GM21526 (cell line): Measurements from ENCODE around the gene C1orf174.
"Not testable (repeated sequence)": the region's sequence is repeated elsewhere in the genome, so short reads cannot be mapped to it uniquely, and the experiment has no call there.

Experiments used
- ATAC-seq: cut with Tn5 transposase; IDR thresholded peaks from one replicate; pipeline ENCODE4 v1.9.1; 2021; ENCODE audit warnings: moderate library complexity; ENCODE audit not compliant: unreplicated experiment, low FRiP score

The C1orf174 gene

GRCh38 chr1:3926956-3927355, 26.9 kb upstream of the C1orf174 start:
- ATAC-seq, result no peak

GRCh38 chr1:3925762-3926161, 25.7 kb upstream of the C1orf174 start:
- no peak for ATAC-seq

- no peak for ATAC-seq
Measured at GRCh38 chr1:3925256-3925655, 25.2 kb upstream of the C1orf174 start.

GRCh38 chr1:3924825-3925220, 24.8 kb upstream of the C1orf174 start:
- no peak for ATAC-seq

GRCh38 chr1:3924186-3924824, 24.2 kb upstream of the C1orf174 start:
- ATAC-seq, result no peak

- no peak for ATAC-seq
Measured at GRCh38 chr1:3923378-3924185, 23.5 kb upstream of the C1orf174 start.

- no peak for ATAC-seq
Measured at GRCh38 chr1:3922851-3923250, 22.8 kb upstream of the C1orf174 start.

- no peak for ATAC-seq
Measured at GRCh38 chr1:3922201-3922725, 22.2 kb upstream of the C1orf174 start.

- no peak for ATAC-seq
Measured at GRCh38 chr1:3921765-3922164, 21.7 kb upstream of the C1orf174 start.

GRCh38 chr1:3919706-3920105, 19.6 kb upstream of the C1orf174 start:
- no peak for ATAC-seq

GRCh38 chr1:3918966-3919611, 19.0 kb upstream of the C1orf174 start:
- ATAC-seq, result no peak

- ATAC-seq, result not testable (repeated sequence)
Measured at GRCh38 chr1:3918359-3918758, 18.3 kb upstream of the C1orf174 start.

GRCh38 chr1:3917761-3918160, 17.7 kb upstream of the C1orf174 start:
- no peak for ATAC-seq

- no peak for ATAC-seq
Measured at GRCh38 chr1:3915551-3916121, 15.6 kb upstream of the C1orf174 start.

- no peak for ATAC-seq
Measured at GRCh38 chr1:3914911-3915310, 14.8 kb upstream of the C1orf174 start.

- ATAC-seq, result no peak
Measured at GRCh38 chr1:3914331-3914851, 14.3 kb upstream of the C1orf174 start.

- no peak for ATAC-seq
Measured at GRCh38 chr1:3912809-3913685, 13.0 kb upstream of the C1orf174 start.

GRCh38 chr1:3911981-3912808, 12.1 kb upstream of the C1orf174 start:
- no peak for ATAC-seq
